ENCODE measurements around the gene RCOR1. TPM values are rescaled to one million over a fixed set of nuclear protein-coding genes. Genes with fewer than 3 reads are reported as not detected.

Gene RCOR1
- total and polyA plus RNA-seq, 2 of the 8 experiments (the other 6 are each of a cell fraction or from before 2014, with no cell fraction given): 12.3 to 26.3 TPM

- no peak for FAIRE-seq
- DNase-seq (ENCODE audit: low read depth in 1 of 2, low spot score in 2 of 2): no peak
- H2BK15ac ChIP-seq (ENCODE audit: low read length): no peak overlapping the region
- H3K79me2 ChIP-seq (ENCODE audit: control insufficient read depth in 1 of 2, insufficient read depth in 2 of 2, low read length in 2 of 2): peaks cover 0 to 32% of the 10 kb centered on the region in 2 experiments; a peak in 2 of 4 replicates
- no peak overlapping the region for H2BK120ac ChIP-seq (replicated peaks; ENCODE audit: low read depth, low read length)
- CTCF ChIA-PET (ENCODE audit: partially characterized antibody): no interaction called here
- H3K14ac ChIP-seq (ENCODE audit: insufficient read length): no peak overlapping the region
- peaks cover 0 to 5% (median 2%) of the 10 kb centered on the region in 4 experiments; a peak in 5 of 7 replicates for H3K4me1 ChIP-seq (replicated peaks in 1 of 4; ENCODE audit: control insufficient read depth in 3 of 4, insufficient read depth in 4 of 4, low read length in 3 of 4)
- no peak overlapping the region for H3K23ac ChIP-seq (ENCODE audit: insufficient read length)
- peaks cover 4 to 5% of the 10 kb centered on the region in 2 experiments; a peak in 3 of 4 replicates for H3K9me3 ChIP-seq (ENCODE audit: insufficient read depth in 2 of 2, low read depth in 1 of 2, low read length in 1 of 2)
- H4K91ac ChIP-seq (replicated peaks; ENCODE audit: insufficient read length, low read length): no peak overlapping the region
- no peak overlapping the region for H4K5ac ChIP-seq (ENCODE audit: insufficient read length, low read depth, low read length)
- H2BK5ac ChIP-seq (ENCODE audit: low read depth, low read length): no peak overlapping the region
- no peaks in the 10 kb centered on the region for H3K23me2 ChIP-seq (ENCODE audit: low read depth, low read length)
- H3K18ac ChIP-seq (ENCODE audit: extremely low read depth, low read length): no peak overlapping the region
- H2AK5ac ChIP-seq (ENCODE audit: low read depth, low read length): no peak overlapping the region
- H3K79me1 ChIP-seq (ENCODE audit: low read depth, low read length): no peaks in the 10 kb centered on the region
- H3K4ac ChIP-seq (replicated peaks; ENCODE audit: insufficient read length, low read depth, low read length): no peak overlapping the region
- no peak overlapping the region for H2BK12ac ChIP-seq (ENCODE audit: low read depth, low read length)
- H3K36me3 ChIP-seq (ENCODE audit: control insufficient read depth in 2 of 4, insufficient read depth in 4 of 4, low read length in 3 of 4): peaks cover 0 to 4% (median 0%) of the 10 kb centered on the region in 4 experiments; a peak in 2 of 8 replicates
- WGBS, 2 experiments (ENCODE audit: extremely low coverage in 1 of 2, insufficient coverage in 1 of 2, insufficient read length in 1 of 2, insufficient replicate concordance in 2 of 2, low coverage in 1 of 2, low lambda C conversion rate in 2 of 2, missing lambda C conversion rate in 1 of 2): 96% methylated on average over 2 of the region's 2 CpGs; no CpG with 5 or more reads in 1 of the 2 experiments
- H3K9ac ChIP-seq (replicated peaks in 1 of 4; ENCODE audit: extremely low read depth in 1 of 4, low read depth in 3 of 4, low read length in 3 of 4): no peak overlapping the region
- POLR2A ChIA-PET (ENCODE audit: partially characterized antibody): no interaction called here
- no peak overlapping the region for H2BK20ac ChIP-seq (ENCODE audit: low read length)
- H3K27ac ChIP-seq (ENCODE audit: low read depth, low read length): no peak overlapping the region
- peaks cover 0 to 1% of the 10 kb centered on the region in 2 experiments for H4K20me1 ChIP-seq (replicated peaks in 1 of 2; ENCODE audit: control insufficient read depth in 1 of 2, insufficient read depth in 2 of 2, low read length in 2 of 2)
- H3K56ac ChIP-seq (replicated peaks; ENCODE audit: insufficient read length, low read depth, low read length): no peak overlapping the region
- H4K8ac ChIP-seq (ENCODE audit: extremely low read depth, insufficient read depth, low read length): no peak overlapping the region
- H3K4me3 ChIP-seq (ENCODE audit: extremely low read depth in 1 of 4, insufficient read depth in 2 of 4, low read depth in 3 of 4, low read length in 4 of 4): no peak overlapping the region
- H2AFZ ChIP-seq (ENCODE audit: low read length): no peak overlapping the region
- no peak overlapping the region for H3K4me2 ChIP-seq (ENCODE audit: insufficient read depth in 1 of 2, low read depth in 2 of 2, low read length in 2 of 2)
- no peaks in the 10 kb centered on the region for H3K27me3 ChIP-seq (replicated peaks in 1 of 4; ENCODE audit: control insufficient read depth in 3 of 4, extremely low read depth in 1 of 4, insufficient read depth in 3 of 4, low read length in 3 of 4)
- TF ChIP-seq PHF8 (conservative IDR thresholded peaks at IDR 0.05; ENCODE audit: low read depth, low read length): no peak
- TF ChIP-seq CTCF (IDR thresholded peaks at IDR 0.05; ENCODE audit: control extremely low read depth in 1 of 3, insufficient read depth in 1 of 3, low read depth in 1 of 3, low read length in 3 of 3): no peak
- no peak for TF ChIP-seq KDM1A (IDR thresholded peaks at IDR 0.05; ENCODE audit: borderline replicate concordance, low read length)
- no peak for TF ChIP-seq POLR2AphosphoS5 (IDR thresholded peaks at IDR 0.05; ENCODE audit: low read depth, low read length)
- TF ChIP-seq SRF (IDR thresholded peaks at IDR 0.05; ENCODE audit: low read depth, low read length): no peak
- no peak for TF ChIP-seq TBP (IDR thresholded peaks at IDR 0.05; ENCODE audit: low read depth, low read length)
- TF ChIP-seq CHD2 (IDR thresholded peaks at IDR 0.05; ENCODE audit: low read length): no peak
- TF ChIP-seq GTF2F1 (IDR thresholded peaks at IDR 0.05; ENCODE audit: borderline replicate concordance, low read depth, low read length): no peak
- no peak for TF ChIP-seq TAF1 (IDR thresholded peaks at IDR 0.05; ENCODE audit: low read depth, low read length)
- no peak for TF ChIP-seq SIN3A (conservative IDR thresholded peaks at IDR 0.05 in 1 of 2, IDR thresholded peaks at IDR 0.05 in 1 of 2; ENCODE audit: low read depth in 1 of 2, low read length in 2 of 2)
- no peak for TF ChIP-seq RXRA (IDR thresholded peaks at IDR 0.05; ENCODE audit: insufficient read depth, low read depth, low read length)
Measured at GRCh38 chr14:102678394-102678793, 85.9 kb downstream of the RCOR1 start.
